HG03045 (cell line): Measurements from ENCODE around the gene CNN1.
"Not testable (repeated sequence)": the region's sequence is repeated elsewhere in the genome, so short reads cannot be mapped to it uniquely, and the experiment has no call there.

Source experiments
- ATAC-seq: cut with Tn5 transposase; IDR thresholded peaks from one replicate; pipeline ENCODE4 v1.9.1; 2021; ENCODE audit warnings: mild to moderate bottlenecking, moderate library complexity; ENCODE audit not compliant: unreplicated experiment

Gene CNN1

DNA sequence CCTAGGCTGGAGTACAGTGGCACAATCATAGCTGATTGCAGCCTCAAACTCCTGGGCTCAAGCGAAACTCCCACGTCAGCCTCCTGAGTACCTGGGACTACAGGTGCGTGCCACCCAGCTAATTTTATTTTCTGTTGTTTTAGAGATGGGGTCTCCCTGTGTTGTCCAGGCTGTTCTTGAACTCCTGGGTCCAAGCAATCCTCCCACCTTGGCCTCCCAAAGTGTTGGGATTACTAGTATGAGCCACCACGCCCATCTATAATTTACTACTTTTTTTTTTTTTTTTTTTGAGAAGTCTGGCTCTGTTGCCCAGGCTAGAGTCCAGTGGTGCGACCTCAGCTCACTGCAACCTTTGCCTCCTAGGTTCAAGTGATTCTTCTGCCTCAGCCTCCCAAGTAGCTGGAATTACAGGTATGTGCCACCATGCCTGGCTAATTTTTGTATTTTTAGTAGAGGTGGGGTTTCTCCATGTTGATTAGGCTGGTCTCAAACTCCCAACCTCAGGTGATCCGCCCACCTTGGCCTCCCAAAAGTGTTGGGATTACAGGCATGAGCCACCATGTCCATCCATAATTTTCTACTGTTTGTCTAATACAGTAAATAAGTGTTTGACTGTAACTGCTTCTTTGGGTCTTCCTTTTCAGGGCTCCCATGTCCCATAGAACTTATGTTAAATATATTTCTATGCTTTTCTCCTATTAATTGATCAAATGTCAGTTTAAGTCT lies 25.6 kb downstream of the CNN1 start:
- not testable (repeated sequence) for ATAC-seq

DNA sequence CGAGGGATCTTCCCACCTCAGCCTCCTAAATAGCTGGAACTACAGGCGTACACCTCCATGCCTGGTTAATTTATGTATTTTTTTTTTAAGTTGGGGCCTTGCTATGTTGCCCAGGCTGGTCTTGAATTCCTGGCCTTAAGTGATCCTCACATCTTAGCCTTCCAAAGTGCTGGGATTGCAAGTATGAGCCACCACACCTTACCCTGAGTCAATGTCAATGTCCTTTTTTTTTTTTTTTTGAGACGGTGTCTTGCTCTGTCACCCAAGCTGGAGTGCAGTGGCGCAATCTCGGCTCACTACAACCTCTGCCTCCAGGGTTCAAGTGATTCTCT lies 27.0 kb downstream of the CNN1 start:
- not testable (repeated sequence) for ATAC-seq

DNA sequence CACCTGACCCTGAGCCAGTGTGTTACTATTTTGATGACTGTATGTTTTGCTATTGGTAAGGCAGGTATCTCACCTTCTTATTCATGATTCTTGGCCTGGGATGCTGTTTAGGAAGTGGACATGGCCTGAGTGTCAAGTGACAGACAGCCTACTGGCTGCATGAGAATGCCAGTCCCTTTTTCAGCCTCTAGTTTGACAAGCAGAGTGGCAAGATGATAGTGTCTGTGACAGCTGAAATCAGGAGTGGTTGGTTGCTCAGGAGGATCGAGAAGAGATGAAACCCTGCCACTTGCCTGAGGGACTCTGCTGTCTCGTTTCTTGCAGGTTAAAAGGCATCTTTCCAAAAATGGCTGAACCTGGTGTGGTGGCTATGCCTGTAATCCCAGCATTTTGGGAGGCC lies 27.5 kb downstream of the CNN1 start:
- ATAC-seq, result no peak

DNA sequence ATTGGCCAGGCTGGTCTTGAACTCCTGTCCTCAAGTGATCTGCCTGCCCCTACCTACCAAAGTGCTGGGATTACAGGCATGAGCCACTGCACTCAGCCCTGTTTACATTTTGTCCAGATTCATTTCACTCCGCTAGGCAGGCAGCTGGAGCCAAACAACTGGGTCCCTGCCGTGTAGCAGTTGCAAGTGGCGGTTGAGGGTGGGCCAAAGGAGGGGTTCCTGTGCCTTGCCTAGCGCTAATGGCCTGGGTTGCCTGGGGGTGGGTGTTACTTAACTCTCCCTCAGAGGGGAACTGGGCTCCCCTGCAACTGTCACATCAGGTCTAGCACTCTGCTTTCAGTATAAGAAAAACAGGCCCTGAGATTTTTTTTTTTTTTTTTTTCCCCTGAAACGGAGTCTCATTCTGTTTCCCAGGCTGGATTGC lies 31.4 kb downstream of the CNN1 start:
- no peak for ATAC-seq

DNA sequence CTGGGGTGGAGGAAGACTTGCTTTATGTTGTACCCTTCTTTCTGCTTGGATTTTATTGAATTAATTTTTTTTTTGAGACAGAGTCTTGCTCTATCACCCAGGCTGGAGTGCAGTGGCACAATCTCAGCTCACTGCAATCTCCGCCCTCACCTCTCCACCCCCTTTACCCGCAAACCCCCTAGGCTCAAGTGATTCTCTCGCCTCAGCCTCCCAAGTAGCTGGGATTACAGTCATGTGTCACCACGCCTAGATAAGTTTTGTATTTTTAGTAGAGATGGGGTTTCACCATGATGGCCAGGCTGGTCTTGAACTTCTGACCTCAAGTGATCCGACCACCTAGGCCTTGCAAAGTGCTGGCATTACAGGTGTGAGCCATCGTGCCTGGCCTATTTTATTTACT lies 34.7 kb downstream of the CNN1 start:
- not testable (repeated sequence) for ATAC-seq

DNA sequence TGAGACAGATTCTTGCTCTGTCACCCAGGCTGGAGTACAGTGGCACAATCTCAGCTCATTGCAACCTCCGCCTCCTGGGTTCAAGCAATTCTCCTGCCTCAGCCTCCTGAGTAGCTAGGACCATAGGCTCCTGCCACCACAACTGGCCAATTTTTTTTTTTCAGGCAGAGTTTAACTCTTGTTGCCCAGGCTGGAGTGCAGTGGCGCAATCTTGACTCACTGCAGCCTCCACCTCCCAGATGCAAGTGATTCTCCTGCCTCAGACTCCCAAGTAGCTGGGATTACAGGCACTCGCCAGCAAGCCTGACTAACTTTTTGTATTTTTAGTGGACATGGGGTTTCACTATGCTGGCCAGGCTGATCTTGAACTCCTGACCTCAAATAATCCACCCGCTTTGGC lies 35.1 kb downstream of the CNN1 start:
- ATAC-seq, result not testable (repeated sequence)

DNA sequence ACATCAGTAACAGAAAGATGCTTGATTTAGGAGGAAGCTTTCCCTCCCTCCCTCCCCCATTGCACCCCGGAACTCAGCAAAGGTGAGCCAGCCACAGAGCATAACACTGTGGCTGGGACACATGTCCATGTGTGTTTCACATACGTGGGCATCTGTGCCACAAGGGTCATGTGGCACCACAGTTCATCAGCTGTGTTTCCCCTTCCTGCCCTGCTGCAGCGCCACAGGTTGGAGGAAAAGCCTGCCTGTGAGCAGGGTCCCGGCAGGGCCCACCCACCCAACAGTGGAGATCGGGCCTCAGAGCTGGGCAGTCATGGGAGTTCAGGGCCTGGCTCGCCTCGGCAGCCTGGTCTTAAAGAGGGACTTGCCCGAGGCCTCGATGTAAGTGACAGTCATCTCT lies 36.0 kb downstream of the CNN1 start:
- ATAC-seq, result no peak

DNA sequence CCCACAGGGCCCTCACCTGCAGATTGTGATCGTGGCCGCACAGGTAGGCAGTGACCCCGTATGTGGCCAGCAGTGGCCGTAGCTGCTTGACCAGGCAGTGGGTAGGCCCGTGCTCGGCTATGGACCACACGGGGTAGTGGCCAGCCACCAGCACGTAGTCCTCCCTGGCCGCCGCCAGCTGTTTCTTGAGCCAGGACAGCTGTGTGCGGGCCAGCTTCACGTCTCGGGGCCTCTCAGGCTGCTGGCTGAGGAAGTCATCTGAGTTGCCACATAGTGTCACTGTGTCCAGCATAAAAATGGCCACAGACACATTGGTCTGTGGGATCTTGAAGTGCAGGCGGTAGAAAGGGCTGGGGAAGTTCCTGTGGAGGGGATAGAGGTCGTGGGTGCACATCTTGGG lies 37.6 kb downstream of the CNN1 start:
- ATAC-seq, result no peak

DNA sequence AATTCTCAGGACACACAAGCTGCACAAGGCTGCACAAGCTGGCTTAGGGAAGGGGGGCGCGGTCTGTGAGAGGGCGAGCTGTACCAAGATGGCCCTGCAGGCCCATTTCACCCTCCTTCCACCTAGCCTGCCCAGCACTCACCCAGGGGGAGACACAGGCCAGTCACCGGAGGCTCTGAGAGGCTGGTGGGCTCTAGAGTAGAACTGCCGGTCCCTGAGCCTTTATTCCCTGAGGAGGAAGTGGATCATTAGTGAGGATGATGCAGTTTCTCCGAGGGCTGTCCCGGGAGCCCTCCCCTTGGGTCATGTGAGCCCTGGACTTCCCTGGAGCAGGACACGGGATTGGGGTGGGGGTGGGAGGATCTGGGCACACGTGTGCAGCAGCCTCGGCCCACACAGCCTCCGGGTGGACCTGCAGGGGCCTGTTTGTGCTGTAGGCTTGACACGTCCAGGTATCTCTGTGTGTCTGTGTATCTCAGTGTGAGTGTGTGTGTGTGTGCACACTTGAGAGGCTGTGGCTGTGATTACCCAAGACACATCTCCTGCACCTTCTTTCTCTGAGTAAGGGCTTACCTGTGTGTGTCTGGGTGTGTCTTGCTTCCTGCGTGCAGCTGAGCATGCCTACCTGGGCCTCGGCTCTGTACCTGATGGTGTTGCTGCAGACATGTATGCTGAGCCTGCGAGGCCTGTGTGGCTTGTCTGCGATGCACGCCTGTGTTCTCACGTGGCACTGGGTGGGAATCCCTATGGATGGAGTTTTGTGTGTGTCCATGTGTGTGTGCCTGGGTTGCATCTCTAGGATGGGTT lies 39.0 kb downstream of the CNN1 start, which contains the start of gene ACP5:
Gene ACP5, minus strand, starts transcription at position 195 of the 807 bp plus-strand sequence. CDS start 328 bp downstream, outside the sequence.
- ATAC-seq, result no peak

DNA sequence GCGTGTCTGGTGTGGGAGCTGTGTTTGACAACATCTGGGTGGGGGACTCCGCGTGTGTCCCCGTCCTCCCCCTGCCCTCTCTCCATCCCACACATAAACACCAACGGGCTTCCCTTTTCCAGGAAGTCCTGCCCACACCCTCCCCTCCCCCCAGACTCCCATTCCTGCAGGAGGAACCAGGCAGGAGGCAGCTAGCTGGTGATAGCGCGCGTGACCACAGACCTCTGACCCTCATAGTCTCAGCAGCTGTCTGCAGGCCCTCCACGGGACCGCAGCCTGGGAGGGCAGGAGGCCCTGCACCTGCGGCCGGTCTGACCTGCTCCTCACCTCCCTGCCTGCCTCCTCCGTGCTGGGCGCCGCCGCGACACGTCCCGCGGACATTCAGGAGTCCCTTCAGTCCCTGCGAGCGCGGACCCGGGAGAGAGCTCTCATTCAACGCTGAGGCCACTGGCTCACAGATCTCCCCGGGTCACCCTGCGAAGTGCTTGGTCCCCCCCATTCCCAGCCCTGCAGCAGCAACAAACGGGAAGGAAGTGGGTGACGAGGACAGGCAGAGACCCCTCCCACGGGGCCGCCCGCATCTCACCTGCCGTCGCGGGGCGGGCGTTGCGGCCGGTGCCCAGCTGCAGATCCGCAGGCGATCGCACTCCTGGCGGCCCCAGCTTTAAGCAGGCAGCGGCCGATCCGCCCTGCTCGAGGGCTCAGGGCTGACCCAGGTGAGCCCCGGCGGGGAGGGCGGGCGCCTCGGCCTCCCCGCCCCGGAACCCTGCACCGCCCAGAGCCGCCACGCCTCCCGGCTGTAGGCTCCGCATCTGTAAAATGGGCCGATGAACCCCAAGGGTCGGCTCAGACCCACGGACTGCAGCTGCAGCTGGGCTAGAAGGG lies 39.8 kb downstream of the CNN1 start:
- ATAC-seq, result no peak

DNA sequence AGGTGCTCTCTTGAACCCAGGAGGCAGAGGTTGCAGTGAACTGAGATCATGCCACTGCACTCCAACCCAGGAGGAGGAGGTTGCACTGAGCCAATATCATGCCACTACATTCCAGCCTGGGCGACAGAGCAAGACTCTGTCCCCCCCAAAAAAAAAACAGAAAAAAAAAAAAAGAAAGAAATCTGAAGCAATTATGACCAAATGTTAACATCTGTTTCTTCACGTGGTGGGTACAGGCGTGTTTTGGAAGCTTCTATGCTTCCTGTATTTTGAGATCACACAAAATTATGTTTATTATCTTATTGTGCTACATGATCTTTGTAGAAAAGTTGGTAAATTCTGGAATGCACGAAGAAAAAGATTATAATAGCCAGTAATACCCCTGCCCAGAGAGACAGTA lies 41.5 kb downstream of the CNN1 start:
- no peak for ATAC-seq

DNA sequence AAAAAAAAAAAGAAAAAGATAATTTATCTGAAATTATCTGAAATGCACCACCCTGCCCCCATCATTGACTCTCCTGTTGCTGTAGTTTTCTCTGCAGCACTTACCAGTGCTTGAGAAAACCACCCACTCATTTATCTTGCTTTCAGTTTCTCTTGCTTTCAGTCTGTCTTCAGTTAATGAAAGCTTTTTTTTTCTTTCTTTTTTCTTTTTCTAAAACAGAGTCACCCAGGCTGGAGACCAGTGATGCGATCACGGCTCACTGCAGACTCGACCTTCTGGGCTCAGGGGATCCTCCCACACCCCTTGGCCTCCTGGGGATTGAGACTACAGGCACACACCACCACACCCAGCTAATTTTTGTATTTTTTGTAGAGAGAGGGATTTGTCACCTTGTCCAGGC lies 43.1 kb downstream of the CNN1 start:
- no peak for ATAC-seq

DNA sequence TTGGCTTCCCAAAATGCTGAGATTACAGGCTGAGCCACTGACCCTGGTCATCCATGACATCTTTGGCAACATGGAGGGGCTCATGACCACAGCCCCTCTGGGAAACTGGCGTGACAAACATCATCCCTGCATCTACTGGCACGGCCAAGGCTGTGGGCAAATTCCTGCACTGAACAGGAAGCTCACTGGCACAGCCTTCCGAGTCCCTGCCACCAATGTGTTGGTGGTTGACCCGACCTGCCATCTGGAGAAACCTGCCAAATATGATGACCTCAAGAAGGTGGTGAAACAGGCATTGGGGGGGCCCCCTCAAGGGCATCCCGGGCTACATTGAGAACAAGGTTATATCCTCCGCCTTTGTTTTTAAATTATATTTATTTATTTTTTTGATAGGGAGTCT lies 47.7 kb downstream of the CNN1 start:
- no peak for ATAC-seq

DNA sequence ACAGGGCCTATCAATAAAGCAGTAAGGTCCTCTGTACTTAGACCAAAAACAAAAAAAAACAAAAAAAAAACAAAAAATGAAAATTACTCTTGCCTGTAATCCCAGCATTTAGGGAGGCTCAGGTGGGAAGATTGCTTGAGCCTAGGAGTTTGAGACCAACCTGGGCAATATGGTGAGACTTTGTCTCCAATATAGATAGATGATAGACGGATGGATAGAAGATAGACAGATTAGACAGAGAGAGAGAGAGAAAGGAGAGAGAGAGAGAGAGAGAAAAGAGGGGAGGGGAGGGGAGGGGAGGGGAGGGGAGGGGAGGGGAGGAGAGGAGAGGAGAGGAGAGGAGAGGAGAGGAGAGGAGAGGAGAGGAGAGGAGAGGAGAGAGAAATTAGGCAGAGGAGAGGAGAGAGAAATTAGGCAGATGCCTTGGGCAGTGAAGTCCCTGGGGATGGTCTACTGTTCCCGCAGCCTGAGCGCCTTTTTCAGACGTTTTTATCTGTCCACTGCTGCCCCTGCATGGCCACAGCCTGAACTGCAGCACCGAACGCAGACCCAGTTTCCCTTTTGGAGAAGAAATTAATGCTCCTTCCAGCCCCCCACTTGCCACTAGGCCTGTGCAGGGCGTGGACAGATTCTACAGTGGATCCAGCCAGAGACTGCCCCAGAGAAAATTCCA lies 48.8 kb downstream of the CNN1 start:
- ATAC-seq, result no peak

DNA sequence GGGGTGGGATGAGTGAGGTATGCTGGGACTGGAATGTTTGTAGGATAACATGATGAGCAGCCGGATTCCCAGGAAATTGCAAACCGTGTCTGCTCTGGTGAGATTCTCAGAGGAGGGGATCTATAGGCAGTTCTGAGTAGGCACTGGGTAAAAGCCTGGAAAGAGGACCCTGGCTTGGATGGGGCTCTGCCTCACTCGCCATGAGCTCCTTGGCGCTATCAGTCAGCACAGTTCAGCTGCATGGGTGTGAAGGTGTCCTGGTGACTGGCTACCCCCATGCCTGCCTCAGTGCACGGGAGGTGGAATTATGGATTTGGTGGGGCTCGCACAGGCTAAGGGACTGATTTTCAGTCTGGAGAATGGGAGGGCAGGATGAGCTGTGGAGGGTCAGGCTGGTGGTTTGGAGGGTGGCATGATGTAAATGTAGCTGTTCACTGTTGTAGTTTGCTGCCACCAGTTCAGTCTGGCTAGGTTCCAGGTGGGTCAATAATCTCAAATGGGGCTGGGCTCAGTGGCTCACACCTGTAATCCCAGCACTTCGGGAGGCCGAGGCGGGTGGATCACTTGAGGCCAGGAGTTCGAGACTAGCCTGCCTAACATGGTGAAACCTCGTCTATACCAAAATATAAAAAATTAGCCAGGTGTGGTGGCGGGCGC lies 49.5 kb downstream of the CNN1 start:
- no peak for ATAC-seq

DNA sequence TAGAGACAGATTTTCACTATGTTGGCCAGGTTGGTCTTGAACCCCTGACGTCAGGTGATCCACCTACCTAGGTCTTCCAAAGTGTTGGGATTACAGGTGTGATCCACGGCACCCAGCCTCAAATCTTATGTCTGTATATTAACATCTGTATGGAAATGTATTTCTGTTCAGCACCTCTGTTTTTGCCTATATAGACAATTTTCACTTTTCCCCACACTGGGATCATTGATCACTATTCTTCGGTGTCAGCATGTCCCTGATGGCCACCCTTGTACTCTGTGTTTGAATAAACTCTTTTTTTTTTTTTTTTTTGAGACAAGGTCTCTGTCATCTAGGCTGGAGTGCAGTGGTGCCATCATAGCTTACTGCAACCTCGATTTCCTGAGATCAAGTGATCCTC lies 55.4 kb downstream of the CNN1 start:
- ATAC-seq, result no peak

DNA sequence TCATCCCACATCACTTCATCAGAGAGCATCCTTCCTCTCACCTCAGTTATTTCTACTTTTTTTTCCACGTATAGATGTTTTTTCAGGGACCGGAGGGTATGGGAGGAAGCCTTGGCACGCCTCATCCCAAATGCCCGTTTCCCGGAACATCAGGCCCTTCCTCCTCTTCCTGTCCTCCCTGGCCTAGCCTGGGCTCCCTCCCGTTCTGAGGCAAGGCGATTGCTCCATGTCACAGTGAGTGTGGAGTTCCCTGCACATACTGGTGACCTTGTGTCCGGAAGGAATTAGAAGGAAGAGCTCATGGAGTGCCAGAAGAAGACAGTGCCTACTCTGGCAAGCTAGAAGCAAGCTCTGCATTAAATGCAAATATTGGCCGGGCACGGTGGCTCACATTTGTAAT lies 57.5 kb downstream of the CNN1 start:
- ATAC-seq, result no peak

DNA sequence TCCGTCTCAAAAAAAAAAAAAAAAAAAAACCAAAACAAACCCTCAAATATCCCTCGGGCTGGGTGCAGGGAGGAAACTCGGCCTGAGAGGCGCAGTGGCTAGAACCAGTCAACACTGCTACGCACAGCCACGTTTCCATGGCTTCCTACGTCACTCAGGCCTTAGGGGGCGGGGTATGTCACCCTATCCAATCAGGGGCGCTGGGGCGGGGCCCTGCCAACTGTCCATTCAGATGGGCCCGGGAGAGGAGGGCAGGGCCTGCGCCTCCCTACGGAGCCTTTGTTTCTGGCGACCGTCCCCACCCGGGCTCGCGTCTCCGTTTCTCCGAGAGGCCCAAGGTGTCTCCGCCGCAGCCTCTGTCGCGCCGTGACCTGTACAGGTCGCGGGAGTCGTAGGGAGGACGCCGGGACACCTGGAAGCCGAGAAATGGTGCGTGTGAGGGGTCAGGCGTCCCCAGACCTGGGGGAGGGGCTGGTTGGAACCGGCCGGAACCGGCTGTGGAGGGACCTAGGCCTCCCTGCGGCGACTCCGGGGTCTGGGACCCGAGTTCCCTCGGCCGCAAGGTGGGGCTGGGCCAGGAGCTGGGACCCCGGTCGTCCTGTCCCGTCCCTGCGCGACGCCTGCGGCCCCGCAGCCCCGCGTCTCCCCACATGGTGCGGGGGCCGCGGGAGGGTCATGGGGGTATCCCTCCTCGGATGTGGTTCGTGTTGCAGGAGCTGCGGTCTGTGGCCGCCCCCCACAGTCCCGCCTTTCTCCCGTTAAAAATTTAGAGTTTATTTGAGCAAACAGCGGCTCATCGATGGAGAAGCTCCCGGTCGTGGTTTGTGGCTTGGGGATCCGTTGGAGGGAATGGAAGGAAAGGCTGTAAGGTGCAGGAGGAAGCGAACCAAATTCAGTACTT lies 58.8 kb downstream of the CNN1 start, which contains the start of gene ZNF627:
Gene ZNF627, plus strand, starts transcription at position 282 of the 901 bp plus-strand sequence. Its CDS starts 145 bp downstream, at position 427.
- peak; percentile 99 for ATAC-seq

DNA sequence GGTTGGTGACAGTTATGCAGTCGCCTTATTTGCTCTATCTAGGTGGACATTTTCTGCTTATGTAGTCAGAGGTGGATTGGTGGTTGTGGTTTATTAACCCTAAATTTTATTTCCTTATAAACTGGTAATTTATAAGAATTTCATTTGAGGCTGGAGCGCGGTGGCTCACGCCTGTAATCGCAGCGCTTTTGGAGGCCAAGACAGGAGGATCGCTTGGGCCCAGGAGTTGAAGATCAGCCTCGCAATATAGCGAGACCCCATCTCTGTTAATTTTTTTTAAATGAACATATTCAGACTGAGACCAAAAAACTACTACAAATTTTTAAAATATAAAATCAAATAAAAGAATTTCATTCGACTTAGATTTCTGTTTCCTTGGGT lies 59.4 kb downstream of the CNN1 start:
- no peak for ATAC-seq
